ENCODE results near the gene SURF2. TPM values are rescaled to one million over a fixed set of nuclear protein-coding genes. Genes with fewer than 3 reads are reported as not detected.

The SURF2 gene
- total RNA-seq, 1 donor: 12.5 TPM

DNA sequence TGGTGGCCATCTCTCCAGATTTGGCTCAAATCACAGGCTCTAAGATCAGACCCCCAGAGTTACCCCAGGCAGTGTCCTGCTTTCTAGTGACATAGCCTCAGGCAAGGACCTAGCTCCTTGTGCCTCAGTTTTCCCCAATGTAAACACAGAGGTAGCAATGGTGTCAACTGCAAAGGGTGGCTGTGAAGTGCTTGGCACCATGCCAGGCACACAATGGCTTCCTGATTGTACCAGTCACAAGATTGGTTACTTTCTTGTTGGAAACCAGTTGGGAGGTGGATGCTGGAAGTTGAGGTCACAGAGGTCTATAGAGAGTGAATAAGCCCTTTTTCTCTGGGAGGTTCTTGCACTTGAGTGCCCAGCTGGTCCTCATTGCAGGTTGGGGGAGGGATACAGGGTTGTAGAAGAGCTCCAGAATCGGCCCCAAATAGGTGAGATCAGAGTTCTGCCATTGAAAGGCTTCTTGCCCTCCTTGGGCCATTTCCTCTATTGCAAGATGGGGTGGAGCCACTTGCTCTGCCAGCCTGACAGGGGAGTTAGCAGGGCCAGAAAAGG is 22.1 kb downstream of the SURF2 start:
- H3K4me3 ChIP-seq (ENCODE audit: low read depth, low read length): no peak overlapping the region
- no peak for DNase-seq (ENCODE audit: low read depth)
- TF ChIP-seq, protein P1, sequence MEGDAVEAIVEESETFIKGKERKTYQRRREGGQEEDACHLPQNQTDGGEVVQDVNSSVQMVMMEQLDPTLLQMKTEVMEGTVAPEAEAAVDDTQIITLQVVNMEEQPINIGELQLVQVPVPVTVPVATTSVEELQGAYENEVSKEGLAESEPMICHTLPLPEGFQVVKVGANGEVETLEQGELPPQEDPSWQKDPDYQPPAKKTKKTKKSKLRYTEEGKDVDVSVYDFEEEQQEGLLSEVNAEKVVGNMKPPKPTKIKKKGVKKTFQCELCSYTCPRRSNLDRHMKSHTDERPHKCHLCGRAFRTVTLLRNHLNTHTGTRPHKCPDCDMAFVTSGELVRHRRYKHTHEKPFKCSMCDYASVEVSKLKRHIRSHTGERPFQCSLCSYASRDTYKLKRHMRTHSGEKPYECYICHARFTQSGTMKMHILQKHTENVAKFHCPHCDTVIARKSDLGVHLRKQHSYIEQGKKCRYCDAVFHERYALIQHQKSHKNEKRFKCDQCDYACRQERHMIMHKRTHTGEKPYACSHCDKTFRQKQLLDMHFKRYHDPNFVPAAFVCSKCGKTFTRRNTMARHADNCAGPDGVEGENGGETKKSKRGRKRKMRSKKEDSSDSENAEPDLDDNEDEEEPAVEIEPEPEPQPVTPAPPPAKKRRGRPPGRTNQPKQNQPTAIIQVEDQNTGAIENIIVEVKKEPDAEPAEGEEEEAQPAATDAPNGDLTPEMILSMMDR (IDR thresholded peaks at IDR 0.05; ENCODE audit: insufficient read depth, low read length): no peak

DNA sequence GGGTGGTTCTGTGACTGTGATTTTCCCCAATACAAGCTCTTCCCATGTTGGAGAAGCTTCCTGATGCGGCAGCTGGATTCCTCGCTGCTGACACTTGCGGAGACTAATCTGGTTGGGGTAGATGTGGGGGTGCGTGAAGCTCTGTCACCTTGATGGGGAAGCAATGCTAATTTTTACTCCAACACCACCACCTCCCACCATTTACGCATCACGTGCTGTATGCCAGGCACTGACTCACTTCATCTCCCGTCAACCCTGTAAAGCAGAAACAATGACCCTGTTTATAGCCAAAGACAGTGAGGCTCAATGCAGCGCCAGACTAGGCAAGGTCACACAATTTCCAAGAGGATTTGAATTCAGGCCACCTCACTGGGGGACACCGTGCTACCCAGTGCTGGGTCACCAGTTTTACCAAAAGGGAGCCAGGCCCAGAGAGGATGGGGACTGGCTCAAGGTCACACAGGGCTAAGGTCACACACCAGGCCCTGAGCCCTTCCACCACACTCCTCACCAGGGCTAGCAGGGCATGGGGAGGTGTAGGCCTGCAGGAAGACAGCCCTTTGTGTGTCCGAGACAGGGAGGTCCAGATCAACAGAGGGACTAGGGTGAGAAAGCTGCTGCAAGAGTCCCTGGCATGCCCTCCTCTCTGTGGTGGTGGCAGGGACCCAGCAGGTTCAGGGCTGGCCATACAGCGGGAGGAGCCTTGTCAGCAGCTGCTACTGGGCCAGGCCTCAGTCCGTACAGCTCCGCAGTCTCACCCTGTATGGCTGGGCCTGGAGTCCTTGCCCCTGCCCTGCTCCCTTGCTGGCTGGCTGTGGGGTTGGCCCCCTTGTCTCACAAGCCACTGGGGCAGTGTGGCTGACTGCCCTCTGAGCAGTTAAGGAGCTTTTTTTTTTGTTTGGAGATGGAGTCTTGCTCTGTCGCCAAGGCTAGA is 23.1 kb downstream of the SURF2 start:
- TF ChIP-seq, protein P1 (IDR thresholded peaks at IDR 0.05; ENCODE audit: insufficient read depth, low read length): no peak
- H3K4me3 ChIP-seq (ENCODE audit: low read depth, low read length): no peak overlapping the region
- DNase-seq (ENCODE audit: low read depth): no peak

DNA sequence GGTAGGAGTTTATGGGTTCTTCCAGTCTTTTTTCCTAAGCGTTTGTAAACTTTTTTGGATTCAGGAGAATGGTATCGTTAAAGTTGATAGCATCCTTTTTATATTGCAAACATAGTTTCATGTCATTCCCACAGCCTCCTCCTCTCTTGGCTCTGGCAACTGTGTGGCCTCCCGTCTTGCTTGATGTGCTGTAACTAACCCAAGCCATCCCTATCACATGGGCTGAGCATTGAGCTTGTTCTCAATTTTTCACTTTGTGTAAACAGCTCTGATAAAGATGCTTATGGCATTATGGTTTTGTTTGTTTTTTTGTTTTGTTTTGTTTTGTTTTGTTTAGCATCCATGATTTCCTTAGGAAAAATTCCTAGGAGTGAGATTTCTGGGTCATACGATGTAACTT is 24.4 kb downstream of the SURF2 start:
- TF ChIP-seq, protein P1 (IDR thresholded peaks at IDR 0.05; ENCODE audit: insufficient read depth, low read length): no peak
- DNase-seq (ENCODE audit: low read depth): no peak
- no peak overlapping the region for H3K4me3 ChIP-seq (ENCODE audit: low read depth, low read length)

DNA sequence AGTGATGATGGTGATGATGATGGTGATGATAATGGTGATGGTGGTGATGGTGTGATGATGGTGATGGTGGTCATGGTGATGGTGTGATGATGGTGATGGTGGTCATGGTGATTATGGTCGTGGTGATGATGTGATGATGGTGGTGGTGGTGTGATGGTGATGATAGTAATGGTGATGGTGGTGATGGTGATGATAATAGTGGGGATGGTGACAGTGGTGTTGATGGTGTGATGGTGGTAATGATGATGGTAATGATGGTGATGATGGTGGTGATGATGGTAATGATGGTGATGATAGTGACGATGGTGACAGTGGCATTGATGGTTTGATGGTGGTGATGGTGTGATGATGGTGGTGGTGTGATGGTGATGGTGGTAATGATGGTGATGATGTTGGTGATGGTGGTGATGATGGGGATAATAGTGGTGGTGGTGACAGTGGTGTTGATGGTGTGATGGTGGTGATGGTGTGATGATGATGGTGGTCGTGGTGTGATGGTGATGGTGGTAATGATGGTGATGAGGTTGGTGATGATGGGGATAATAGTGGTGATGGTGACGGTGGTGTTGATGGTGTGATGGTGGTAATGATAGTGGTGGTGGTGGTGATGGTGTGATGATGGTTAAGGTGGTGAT is 26.3 kb downstream of the SURF2 start:
- TF ChIP-seq, protein P1 (IDR thresholded peaks at IDR 0.05; ENCODE audit: insufficient read depth, low read length): no peak
- no peak for DNase-seq (ENCODE audit: low read depth)

DNA sequence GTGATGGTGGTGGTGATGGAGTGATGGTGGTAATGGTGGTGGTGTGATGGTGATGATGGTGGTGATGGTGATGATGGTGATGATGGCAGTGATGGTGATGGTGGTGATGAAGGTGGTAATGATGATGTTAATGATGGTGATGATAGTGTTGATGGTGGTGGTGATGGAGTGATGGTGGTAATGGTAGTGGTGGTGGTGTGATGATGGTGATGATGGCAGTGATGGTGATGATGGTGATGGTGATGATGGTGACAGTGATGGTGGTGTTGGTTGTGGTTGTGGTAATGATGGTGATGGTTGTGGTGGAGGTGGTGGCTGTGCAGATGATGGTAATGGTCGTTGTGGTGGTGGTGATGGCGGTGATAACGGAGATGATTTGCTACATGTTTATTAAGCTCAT is 27.1 kb downstream of the SURF2 start:
- H3K4me3 ChIP-seq (ENCODE audit: low read depth, low read length): no peak overlapping the region
- DNase-seq (ENCODE audit: low read depth): no peak
- TF ChIP-seq, protein P1 (IDR thresholded peaks at IDR 0.05; ENCODE audit: insufficient read depth, low read length): no peak

More for the DNA sequence above, 26.3 kb downstream of the SURF2 start:
- H3K4me3 ChIP-seq (ENCODE audit: low read depth, low read length): no peak overlapping the region

DNA sequence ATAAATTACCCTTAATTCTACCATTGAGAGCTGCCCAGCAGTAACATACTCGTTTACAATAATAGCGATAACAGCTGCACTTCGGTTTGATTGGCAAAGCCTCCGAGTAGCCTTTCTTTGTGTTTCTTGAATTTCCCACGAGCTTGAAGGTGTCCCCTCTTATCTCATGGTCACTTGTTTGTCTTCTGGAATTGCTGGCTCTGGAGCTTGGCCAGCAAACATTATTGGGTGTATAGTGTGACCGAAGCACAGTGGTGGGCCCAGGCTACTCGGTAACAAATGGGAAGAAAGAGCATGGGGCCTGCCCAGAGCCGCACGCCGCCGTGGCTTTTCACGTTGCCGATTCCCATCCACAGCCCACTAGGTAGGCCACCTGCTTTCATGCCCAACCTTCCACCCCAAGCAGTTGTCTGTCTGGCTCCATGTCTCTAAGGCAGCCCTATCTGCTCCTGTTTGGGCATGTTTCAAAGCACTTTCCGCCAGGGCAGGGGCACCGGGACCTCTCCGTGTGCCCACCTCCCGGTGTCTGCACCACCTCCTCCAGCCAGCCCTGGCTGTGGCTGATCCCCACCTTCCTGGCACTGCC is 28.5 kb downstream of the SURF2 start:
- TF ChIP-seq, protein P1 (IDR thresholded peaks at IDR 0.05; ENCODE audit: insufficient read depth, low read length): no peak
- no peak for DNase-seq (ENCODE audit: low read depth)
- no peak overlapping the region for H3K4me3 ChIP-seq (ENCODE audit: low read depth, low read length)
